CD14-positive monocyte (primary cell): ENCODE results near the gene EXD3. TPM values are rescaled to one million over a fixed set of nuclear protein-coding genes. Genes with fewer than 3 reads are reported as not detected.

ENCODE experiments used
- DNase-seq, 3 donors: peaks; one replicate each; pipeline ENCODE4 v3.0.0-alpha.2; 2011 to 2022
- H2AFZ ChIP-seq: 2 replicates; pipeline ENCODE4 v1.6.0; 2012; ENCODE audit warnings: mild to moderate bottlenecking, low read depth, low read length, inconsistent platforms; ENCODE audit not compliant: insufficient read depth, poor library complexity, severe bottlenecking
- H3K27ac ChIP-seq, 2 donors: 1 replicate in 1 of 2; 2 replicates in 1 of 2; pipeline ENCODE4 v1.5.1; 2012 to 2013; ENCODE audit warnings: low read length in 2 of 2, control low read depth in 1 of 2, inconsistent platforms in 1 of 2, low read depth in 1 of 2, mild to moderate bottlenecking in 1 of 2
- H3K27me3 ChIP-seq, 2 donors: one replicate each; pipeline versions ENCODE4 v1.6.0 to v1.6.1; 2011 to 2013; ENCODE audit warnings: low read length in 2 of 2; ENCODE audit not compliant: control insufficient read depth in 2 of 2, insufficient read depth in 2 of 2
- H3K36me3 ChIP-seq, 2 donors: replicated peaks in 1 of 2; 1 replicate in 1 of 2; 2 replicates in 1 of 2; pipeline versions ENCODE4 v1.5.1 to v1.6.1; 2012 to 2013; ENCODE audit warnings: low read length in 2 of 2, control low read depth in 1 of 2, inconsistent platforms in 1 of 2, mild to moderate bottlenecking in 1 of 2; ENCODE audit not compliant: insufficient read depth in 2 of 2, control insufficient read depth in 1 of 2
- H3K4me1 ChIP-seq, 2 donors: 1 replicate in 1 of 2; 2 replicates in 1 of 2; pipeline versions ENCODE4 v1.5.1 to v1.6.1; 2012 to 2013; ENCODE audit warnings: low read length in 2 of 2, control low read depth in 1 of 2, inconsistent platforms in 1 of 2, mild to moderate bottlenecking in 1 of 2, moderate library complexity in 1 of 2; ENCODE audit not compliant: insufficient read depth in 2 of 2, control insufficient read depth in 1 of 2
- H3K4me2 ChIP-seq: replicated peaks from 2 replicates; pipeline ENCODE3; 2012; ENCODE audit warnings: low read length, moderate library complexity, mild to moderate bottlenecking; ENCODE audit not compliant: poor library complexity, severe bottlenecking; ENCODE audit errors: extremely low read depth
- H3K4me3 ChIP-seq, 3 experiments: fragments of 200-600 bp in 1 of 3; sonication (generic) in 1 of 3; replicated peaks in 1 of 3; 1 replicate in 2 of 3; 2 replicates in 1 of 3; pipeline ENCODE4 v1.5.1; 2011 to 2013; ENCODE audit warnings: low read length in 3 of 3, mild to moderate bottlenecking in 3 of 3, control low read depth in 2 of 3, low read depth in 2 of 3, inconsistent platforms in 1 of 3, moderate library complexity in 1 of 3
- H3K79me2 ChIP-seq: 2 replicates; pipeline ENCODE4 v1.6.0; 2012; ENCODE audit warnings: mild to moderate bottlenecking, control low read depth, inconsistent platforms, low read length, moderate library complexity; ENCODE audit not compliant: insufficient read depth
- H3K9ac ChIP-seq: 2 replicates; pipeline ENCODE4 v1.6.0; 2017; ENCODE audit warnings: low read length, mild to moderate bottlenecking; ENCODE audit not compliant: insufficient read depth, poor library complexity, severe bottlenecking
- H3K9me3 ChIP-seq, 2 donors: replicated peaks in 1 of 2; 1 replicate in 1 of 2; 2 replicates in 1 of 2; pipeline versions ENCODE4 v1.5.1 to v1.6.1; 2012 to 2013; ENCODE audit warnings: low read length in 2 of 2, control low read depth in 1 of 2; ENCODE audit not compliant: control insufficient read depth in 1 of 2, insufficient read depth in 1 of 2
- H4K20me1 ChIP-seq: 2 replicates; pipeline ENCODE4 v1.6.0; 2012; ENCODE audit warnings: mild to moderate bottlenecking, low read length, control low read depth, moderate library complexity; ENCODE audit not compliant: insufficient read depth
- H3K27ac Mint-ChIP-seq, 7 donors: one replicate each; pipeline ENCODE4 v1.8.0; 2020; ENCODE audit warnings: mild to moderate bottlenecking in 7 of 7, mixed read lengths in 7 of 7, moderate library complexity in 6 of 7, inconsistent platforms in 2 of 7
- H3K27me3 Mint-ChIP-seq, 3 donors: one replicate each; pipeline ENCODE4 v1.8.0; 2021 to 2022; ENCODE audit warnings: low read depth in 3 of 3, mild to moderate bottlenecking in 3 of 3, mixed read lengths in 3 of 3, moderate library complexity in 3 of 3, inconsistent platforms in 1 of 3
- H3K36me3 Mint-ChIP-seq, 2 donors: one replicate each; pipeline ENCODE4 v1.8.0; 2020; ENCODE audit warnings: mixed read lengths in 2 of 2, inconsistent platforms in 1 of 2, mild to moderate bottlenecking in 1 of 2
- H3K4me1 Mint-ChIP-seq: one replicate; pipeline ENCODE4 v1.8.0; 2020; ENCODE audit warnings: mild to moderate bottlenecking, mixed read lengths
- H3K4me3 Mint-ChIP-seq, 2 donors: one replicate each; pipeline ENCODE4 v1.8.0; 2020; ENCODE audit warnings: mild to moderate bottlenecking in 2 of 2, mixed read lengths in 2 of 2, moderate library complexity in 1 of 2
- H3K9me3 Mint-ChIP-seq, 7 donors: one replicate each; pipeline ENCODE4 v1.8.0; 2020 to 2022; ENCODE audit warnings: mixed read lengths in 7 of 7, mild to moderate bottlenecking in 6 of 7, moderate library complexity in 6 of 7, inconsistent platforms in 2 of 7
- CTCF ChIP-seq: fragments of 200-600 bp; IDR thresholded peaks from one replicate; pipeline ENCODE4 v1.8.0; 2022; ENCODE audit warnings: antibody characterized with exemption, mild to moderate bottlenecking
- WGBS: methylation state at CpG from one replicate; pipeline ENCODE4 v1.1.5; 2013; ENCODE audit warnings: missing lambda C conversion rate; ENCODE audit not compliant: insufficient coverage; 5-methylcytosine and 5-hydroxymethylcytosine counted together
- intact Hi-C, 2 donors: fragments of 100-400 bp; cut with micrococcal nuclease; formaldehyde crosslinking; loops; one replicate each; pipeline versions ENCODE4 v1.15.0 to v1.15.1; 2023
- polyA plus RNA-seq, 3 donors: library from polyadenylated mRNA; depleted of rRNA in 1 of 3; unstranded in 2 of 3; stranded (reverse) in 1 of 3; fragments of 300-500 nt in 2 of 3; fragments of >200 nt in 1 of 3; fragmentation: Illumina TruSeq in 2 of 3; gene quantifications; 1 replicate in 2 of 3; 2 replicates in 1 of 3; pipeline ENCODE4 v1.2.3, GENCODE V29; 2012 to 2021

Gene EXD3
- polyA plus RNA-seq, 3 donors: 2.0 to 10.8 (median 3.0) TPM

DNA sequence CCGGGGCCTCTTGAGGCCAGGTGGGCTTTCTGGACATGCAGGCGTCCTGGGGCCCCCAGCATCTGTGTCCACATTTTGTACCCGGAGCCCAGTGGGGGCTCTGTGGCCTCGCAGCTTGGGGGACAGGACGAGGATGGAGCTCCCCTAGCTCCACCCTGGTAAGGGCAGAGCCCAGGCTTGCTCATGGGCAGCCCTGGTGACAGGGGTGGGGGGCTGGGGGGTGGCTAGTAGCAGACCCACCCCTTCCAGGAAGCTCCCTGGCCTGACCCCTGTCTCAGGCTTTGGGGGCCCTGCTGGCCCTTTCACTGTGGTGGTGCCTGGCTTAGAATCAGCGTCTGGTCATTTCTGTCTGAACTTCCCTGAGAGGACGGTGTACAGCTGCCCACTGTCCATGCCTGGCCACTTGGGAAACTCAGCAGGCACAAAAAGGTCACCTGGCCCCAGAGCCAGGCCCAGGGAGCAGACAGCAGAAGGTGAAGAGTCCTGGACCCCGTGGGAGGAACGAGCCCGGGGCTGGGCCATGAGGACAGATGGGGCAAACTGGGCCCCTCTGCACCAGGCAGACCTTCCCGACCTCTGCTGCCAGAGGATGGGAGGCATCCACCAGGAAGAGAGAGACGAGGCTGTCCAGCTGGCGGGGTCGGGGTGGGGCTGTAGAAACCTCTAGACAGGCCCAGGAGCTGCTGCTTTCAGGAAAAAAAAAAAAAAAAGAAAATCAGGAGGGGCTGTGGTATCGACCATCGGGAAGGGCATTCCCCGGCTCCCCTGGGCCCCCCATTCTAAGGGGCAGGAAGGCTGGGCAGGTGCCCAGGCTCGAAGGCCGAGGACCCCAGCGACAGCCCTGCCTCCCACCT lies 52.8 kb downstream of the EXD3 start:
- Histone ChIP-seq H3K4me3 (no peak overlapping the region), H3K4me1 (no peaks in the 10 kb centered on the region), H2AFZ (no peak overlapping the region), H3K27me3 (no peaks in the 10 kb centered on the region), H3K27ac (no peak overlapping the region), H4K20me1 (no peaks in the 10 kb centered on the region), H3K36me3 (no peaks in the 10 kb centered on the region), H3K9me3 (peaks cover under 1 to 1% of the 10 kb centered on the region in 2 donors), H3K9ac (no peak overlapping the region), H3K4me2 (no peak overlapping the region), H3K79me2 (no peaks in the 10 kb centered on the region)
- peaks cover 4% of the 10 kb centered on the region for H3K4me1 Mint-ChIP-seq
- 94% methylated on average over 14 of the region's 20 CpGs for WGBS
- intact Hi-C loops: no loop called here
- no peak for TF ChIP-seq CTCF
- H3K9me3 Mint-ChIP-seq: peaks cover 0 to 7% (median under 1%) of the 10 kb centered on the region in 7 donors
- no peak overlapping the region for H3K4me3 Mint-ChIP-seq
- H3K36me3 Mint-ChIP-seq: no peaks in the 10 kb centered on the region
- DNase-seq: no peak
- H3K27ac Mint-ChIP-seq: no peak overlapping the region
- H3K27me3 Mint-ChIP-seq: no peaks in the 10 kb centered on the region

GRCh38 chr9:137369061-137369787 lies 53.7 kb downstream of the EXD3 start:
- Mint-ChIP-seq H3K4me3 (no peak overlapping the region), H3K9me3 (peaks cover 0 to 2% (median 0%) of the 10 kb centered on the region in 7 donors), H3K27me3 (peaks cover 0 to 1% (median 0%) of the 10 kb centered on the region in 3 donors), H3K27ac (no peak overlapping the region), H3K36me3 (no peaks in the 10 kb centered on the region), H3K4me1 (peaks cover 6% of the 10 kb centered on the region)
- intact Hi-C loops: no loop called here
- H3K79me2 ChIP-seq: no peaks in the 10 kb centered on the region
- H3K4me2 ChIP-seq: no peak overlapping the region
- H3K4me1 ChIP-seq: no peaks in the 10 kb centered on the region
- no peak overlapping the region for H2AFZ ChIP-seq
- DNase-seq: no peak
- H3K27me3 ChIP-seq: no peaks in the 10 kb centered on the region
- no peaks in the 10 kb centered on the region for H3K36me3 ChIP-seq
- no peaks in the 10 kb centered on the region for H4K20me1 ChIP-seq
- H3K9ac ChIP-seq: no peak overlapping the region
- no peak overlapping the region for H3K4me3 ChIP-seq
- H3K27ac ChIP-seq: no peak overlapping the region
- 93% methylated on average over 29 of the region's 36 CpGs for WGBS
- H3K9me3 ChIP-seq: no peaks in the 10 kb centered on the region
- no peak for TF ChIP-seq CTCF
